CD4-positive, alpha-beta T cell treated with Interleukin-1 beta for 1 hour (primary cell): Measurements from ENCODE around the gene VWA2.
"Not testable (repeated sequence)": the region's sequence is repeated elsewhere in the genome, so short reads cannot be mapped to it uniquely, and the experiment has no call there.

Experiments
- DNase-seq, 2 donors: peaks; one replicate each; pipeline ENCODE4 v3.0.0-alpha.2; 2020 to 2022

VWA2 gene

GRCh38 chr10:114320249-114321116, 81.4 kb downstream of the VWA2 start:
- no peak for DNase-seq

GRCh38 chr10:114322344-114322743, 83.3 kb downstream of the VWA2 start:
- DNase-seq = no peak

- DNase-seq = no peak
These were observed 84.0 kb downstream of the VWA2 start for GRCh38 chr10:114323023-114323422.

- DNase-seq = no peak
These were observed 87.7 kb downstream of the VWA2 start for GRCh38 chr10:114326795-114327194.

GRCh38 chr10:114327537-114328440, 88.7 kb downstream of the VWA2 start:
- DNase-seq = no peak

- DNase-seq = no peak
These were observed 89.4 kb downstream of the VWA2 start for GRCh38 chr10:114328441-114328812.

GRCh38 chr10:114328874-114329273, 89.8 kb downstream of the VWA2 start:
- DNase-seq = no peak

- no peak for DNase-seq
These were observed 90.7 kb downstream of the VWA2 start for GRCh38 chr10:114329634-114330365.

- DNase-seq = no peak
These were observed 93.5 kb downstream of the VWA2 start for GRCh38 chr10:114332301-114333192.

- DNase-seq = not testable (repeated sequence)
These were observed 94.4 kb downstream of the VWA2 start for GRCh38 chr10:114333441-114333840.

GRCh38 chr10:114334301-114334700, 95.2 kb downstream of the VWA2 start:
- DNase-seq = no peak

GRCh38 chr10:114335614-114336013, 96.6 kb downstream of the VWA2 start:
- no peak for DNase-seq

- DNase-seq = no peak
These were observed 97.9 kb downstream of the VWA2 start for GRCh38 chr10:114336823-114337509.

- DNase-seq = no peak
These were observed 98.7 kb downstream of the VWA2 start for GRCh38 chr10:114337510-114338462.

- no peak for DNase-seq
These were observed 101.8 kb downstream of the VWA2 start for GRCh38 chr10:114340816-114341215.
